Hematopoietic multipotent progenitor cell treated with erythropoietin and hydrocortisone succinate and interleukin-3 and kit ligand, for 15 days (in vitro differentiated cells): Measurements from ENCODE around the gene CHD6.
A peak's percentile ranks its signal among the peaks of the same experiment; 100 is the strongest.

Experiments
- DNase-seq: peaks from one replicate; pipeline ENCODE4 v3.0.0-alpha.2; 2015; ENCODE audit warnings: low spot score

The CHD6 gene

GRCh38 chr20:41425180-41425884 lies 192.8 kb downstream of the CHD6 start:
- DNase-seq = peak; percentile 68

- DNase-seq = peak; percentile 29
Measured at GRCh38 chr20:41424546-41424945, 193.6 kb downstream of the CHD6 start.

GRCh38 chr20:41424011-41424410 lies 194.2 kb downstream of the CHD6 start:
- no peak for DNase-seq

GRCh38 chr20:41422953-41423352 lies 195.2 kb downstream of the CHD6 start:
- peak; percentile 33 for DNase-seq

GRCh38 chr20:41418739-41419293 lies 199.4 kb downstream of the CHD6 start:
- DNase-seq = no peak

- no peak for DNase-seq
Measured at GRCh38 chr20:41418031-41418430, 200.1 kb downstream of the CHD6 start.

GRCh38 chr20:41415191-41415590 lies 203.0 kb downstream of the CHD6 start:
- DNase-seq = no peak

- no peak for DNase-seq
Measured at GRCh38 chr20:41413169-41413568, 205.0 kb downstream of the CHD6 start.

- DNase-seq = no peak
Measured at GRCh38 chr20:41412324-41413120, 205.7 kb downstream of the CHD6 start.

GRCh38 chr20:41411391-41411847 lies 206.8 kb downstream of the CHD6 start:
- peak; percentile 36 for DNase-seq

GRCh38 chr20:41408986-41409385 lies 209.2 kb downstream of the CHD6 start:
- no peak for DNase-seq

- DNase-seq = no peak
Measured at GRCh38 chr20:41408156-41408794, 209.9 kb downstream of the CHD6 start.

- DNase-seq = peak; percentile 28
Measured at GRCh38 chr20:41407607-41408006, 210.6 kb downstream of the CHD6 start.

GRCh38 chr20:41406896-41407444 lies 211.2 kb downstream of the CHD6 start:
- no peak for DNase-seq

GRCh38 chr20:41406353-41406752 lies 211.8 kb downstream of the CHD6 start:
- DNase-seq = no peak

- DNase-seq = no peak
Measured at GRCh38 chr20:41405436-41405835, 212.7 kb downstream of the CHD6 start.

GRCh38 chr20:41403604-41404003 lies 214.6 kb downstream of the CHD6 start:
- no peak for DNase-seq

GRCh38 chr20:41398408-41398807 lies 219.8 kb downstream of the CHD6 start:
- DNase-seq = no peak

- DNase-seq = no peak
Measured at GRCh38 chr20:41395667-41396664, 222.2 kb downstream of the CHD6 start.

GRCh38 chr20:41394931-41395666 lies 223.1 kb downstream of the CHD6 start:
- DNase-seq = no peak
